GM23338 (cell line): ENCODE results near the gene PTGER4. TPM values are rescaled to one million over a fixed set of nuclear protein-coding genes. Genes with fewer than 3 reads are reported as not detected.

Experiments used
- ATAC-seq: fragments of 200-7000 bp; cut with Tn5 transposase; 3 replicates; pipeline ENCODE4 v1.9.1; 2020
- DNase-seq: peaks from one replicate; pipeline ENCODE4 v3.0.0-alpha.2; 2015; ENCODE audit warnings: low spot score
- H2AFZ ChIP-seq: fragments of 200-600 bp; sonication (generic); 2 replicates; pipeline ENCODE4 v1.8.0; 2016; ENCODE audit warnings: antibody characterized with exemption, mild to moderate bottlenecking, moderate library complexity
- H3F3A ChIP-seq: fragments of 200-600 bp; sonication (generic); replicated peaks from 2 replicates; pipeline ENCODE4 v1.8.0; 2017; ENCODE audit warnings: antibody characterized with exemption, mixed run types, low read depth
- H3K27ac ChIP-seq: fragments of 200-600 bp; sonication (generic); 2 replicates; pipeline ENCODE4 v1.6.1; 2016; ENCODE audit warnings: low read depth
- H3K27me3 ChIP-seq: fragments of 200-600 bp; sonication (generic); 2 replicates; pipeline ENCODE4 v1.8.0; 2016; ENCODE audit warnings: mild to moderate bottlenecking, mixed run types, moderate library complexity; ENCODE audit not compliant: insufficient read depth
- H3K36me3 ChIP-seq: fragments of 200-600 bp; sonication (generic); 2 replicates; pipeline ENCODE4 v1.8.0; 2016; ENCODE audit warnings: mild to moderate bottlenecking; ENCODE audit not compliant: insufficient read depth
- H3K4me1 ChIP-seq: fragments of 200-600 bp; sonication (generic); 2 replicates; pipeline ENCODE4 v1.8.0; 2016; ENCODE audit warnings: mild to moderate bottlenecking, moderate library complexity; ENCODE audit not compliant: insufficient read depth
- H3K4me2 ChIP-seq: fragments of 200-600 bp; sonication (generic); 2 replicates; pipeline ENCODE4 v1.7.1; 2017; ENCODE audit warnings: mixed run types
- H3K4me3 ChIP-seq: fragments of 200-600 bp; sonication (generic); 2 replicates; pipeline ENCODE4 v1.6.1; 2016; ENCODE audit warnings: mixed run types
- H3K79me2 ChIP-seq: fragments of 200-600 bp; sonication (generic); replicated peaks from 2 replicates; pipeline ENCODE4 v1.8.0; 2017; ENCODE audit warnings: mild to moderate bottlenecking; ENCODE audit not compliant: insufficient read depth
- H3K9me2 ChIP-seq: fragments of 200-600 bp; sonication (generic); 2 replicates; pipeline ENCODE4 v1.8.0; 2017; ENCODE audit not compliant: insufficient read depth
- H4K20me1 ChIP-seq: fragments of 200-600 bp; sonication (generic); replicated peaks from 2 replicates; pipeline ENCODE4 v1.8.0; 2017; ENCODE audit warnings: mild to moderate bottlenecking; ENCODE audit not compliant: insufficient read depth
- H3K27ac Mint-ChIP-seq: 2 replicates; pipeline ENCODE4 v1.8.0; 2020; ENCODE audit warnings: inconsistent platforms, mild to moderate bottlenecking, moderate library complexity, mixed read lengths
- H3K27me3 Mint-ChIP-seq: 3 replicates; pipeline ENCODE4 v1.8.0; 2022; ENCODE audit warnings: low read depth, mild to moderate bottlenecking, moderate library complexity, mixed read lengths, inconsistent platforms; ENCODE audit not compliant: insufficient read depth, poor library complexity
- H3K36me3 Mint-ChIP-seq: 3 replicates; pipeline ENCODE4 v1.8.0; 2021; ENCODE audit warnings: low read depth, mild to moderate bottlenecking, inconsistent platforms, moderate library complexity, mixed read lengths
- H3K4me1 Mint-ChIP-seq: 3 replicates; pipeline ENCODE4 v1.8.0; 2020; ENCODE audit warnings: mild to moderate bottlenecking, inconsistent platforms, mixed read lengths
- H3K4me3 Mint-ChIP-seq: 3 replicates; pipeline ENCODE4 v1.8.0; 2021; ENCODE audit warnings: moderate library complexity, mild to moderate bottlenecking, inconsistent platforms, mixed read lengths
- H3K9me3 Mint-ChIP-seq: 3 replicates; pipeline ENCODE4 v1.8.0; 2020; ENCODE audit warnings: moderate library complexity, mild to moderate bottlenecking, inconsistent platforms, mixed read lengths
- ETS1 ChIP-seq: IDR thresholded peaks from 2 replicates; pipeline ENCODE4 v1.6.1; 2016; ENCODE audit warnings: antibody characterized with exemption
- EZH2phosphoT487 ChIP-seq: fragments of 200-600 bp; sonication (generic); IDR thresholded peaks from one replicate; pipeline ENCODE4 v1.8.1; 2018; ENCODE audit warnings: antibody characterized with exemption; ENCODE audit not compliant: unreplicated experiment
- JUNB ChIP-seq: IDR thresholded peaks from one replicate; pipeline ENCODE4 v1.6.1; 2016; ENCODE audit warnings: antibody characterized with exemption; ENCODE audit not compliant: unreplicated experiment
- NANOG ChIP-seq: IDR thresholded peaks from 2 replicates; pipeline ENCODE4 v1.6.1; 2016; ENCODE audit warnings: antibody characterized with exemption, borderline replicate concordance
- POLR2AphosphoS5 ChIP-seq: IDR thresholded peaks from 2 replicates; pipeline ENCODE4 v1.6.1; 2016; ENCODE audit warnings: antibody characterized with exemption, low read depth
- REST ChIP-seq: IDR thresholded peaks from one replicate; pipeline ENCODE4 v1.6.1; 2018; ENCODE audit warnings: antibody characterized with exemption; ENCODE audit not compliant: unreplicated experiment
- STAT1 ChIP-seq: IDR thresholded peaks from one replicate; pipeline ENCODE4 v1.6.1; 2016; ENCODE audit warnings: antibody characterized with exemption; ENCODE audit not compliant: unreplicated experiment
- ZNF114 ChIP-seq: fragments of 250-450 bp; sonication (Bioruptor Pico); IDR thresholded peaks from 2 replicates; pipeline ENCODE4 v1.5.0; 2020; ENCODE audit warnings: mild to moderate bottlenecking, moderate library complexity
- ZNF331 ChIP-seq: fragments of 250-450 bp; sonication (Bioruptor Pico); IDR thresholded peaks from 2 replicates; pipeline ENCODE4 v1.5.0; 2020; ENCODE audit warnings: low read depth, mild to moderate bottlenecking, moderate library complexity
- ZNF462 ChIP-seq: fragments of 250-450 bp; sonication (Bioruptor Pico); IDR thresholded peaks from 2 replicates; pipeline ENCODE4 v1.5.0; 2020; ENCODE audit warnings: mild to moderate bottlenecking, moderate library complexity
- polyA plus RNA-seq: library from polyadenylated mRNA; unstranded; fragments of >200 nt; fragmentation: Nextera tagmentation; extraction: Ambion mirVana; gene quantifications from 2 replicates; pipeline ENCODE4 v1.2.1, GENCODE V29; 2016
- total RNA-seq: library from RNA; depleted of rRNA; stranded (reverse); fragments of >200 nt; shearing (Covaris generic); gene quantifications from 2 replicates; pipeline ENCODE4 v1.2.3, GENCODE V29; 2014

The PTGER4 gene
- total and polyA plus RNA-seq, 2 experiments from 2014 or later = 0.82 to 4.4 TPM

- no peak for TF ChIP-seq REST
- TF ChIP-seq ZNF331 (CRISPR knock-in tag) = no peak
Observed at GRCh38 chr5:40677456-40677855, 2.3 kb upstream of the PTGER4 start (continued).

- Histone ChIP-seq H3K27ac (no peak overlapping the region), H3K4me3 (no peak overlapping the region), H3F3A (0 out of 2 replicates have a peak, but pooled peaks cover 9% of the 10 kb centered on the region), H3K36me3 (no peaks in the 10 kb centered on the region), H4K20me1 (peaks cover 5% of the 10 kb centered on the region; the same call in 1 of the 2 replicates), H2AFZ (no peak overlapping the region), H3K9me2 (no peaks in the 10 kb centered on the region), H3K4me2 (peak overlapping the region; percentile 84; the same call in 1 of the 2 replicates), H3K27me3 (peaks cover 43% of the 10 kb centered on the region), H3K4me1 (peaks cover 17% of the 10 kb centered on the region), H3K79me2 (no peaks in the 10 kb centered on the region)
- DNase-seq = no peak
- H3K27ac Mint-ChIP-seq = no peak overlapping the region
- peaks cover 2% of the 10 kb centered on the region; the same call in 1 of the 3 replicates for H3K9me3 Mint-ChIP-seq
- H3K36me3 Mint-ChIP-seq = no peaks in the 10 kb centered on the region
- no peak for ATAC-seq
- peaks cover 35% of the 10 kb centered on the region for H3K4me1 Mint-ChIP-seq
- H3K4me3 Mint-ChIP-seq = peak overlapping the region; percentile 19; the same call in 2 of the 3 replicates
- TF ChIP-seq EZH2phosphoT487 (no peak), NANOG (no peak), STAT1 (no peak), ETS1 (no peak), ZNF462 (no peak), POLR2AphosphoS5 (no peak), JUNB (no peak), ZNF114 (CRISPR knock-in tag) (no peak), ZNF331 (CRISPR knock-in tag) (no peak)
- H3K27me3 Mint-ChIP-seq = peaks cover 37% of the 10 kb centered on the region
Observed at GRCh38 chr5:40678026-40678425, 1.7 kb upstream of the PTGER4 start.
